Esophagus muscularis mucosa (tissue), 3 donors: Measurements from ENCODE around the gene ABTB2.

ENCODE experiments used
- CTCF ChIP-seq, 3 experiments: fragments of 200-600 bp in 2 of 3; fragments of 450-650 bp in 1 of 3; sonication (generic) in 2 of 3; IDR thresholded peaks; one replicate each; pipeline ENCODE4 v1.5.1; 2017 to 2019; ENCODE audit warnings: antibody characterized with exemption in 3 of 3, mild to moderate bottlenecking in 2 of 3, moderate library complexity in 1 of 3
- POLR2A ChIP-seq: fragments of 450-650 bp; IDR thresholded peaks from one replicate; pipeline ENCODE4 v1.6.1; 2017; ENCODE audit warnings: antibody characterized with exemption, moderate library complexity, mild to moderate bottlenecking, low read depth

- TF ChIP-seq CTCF (IDR thresholded peaks at IDR 0.05) (no peak), POLR2A (no peak)
Observed at GRCh38 chr11:34351687-34352469, 5.9 kb downstream of the ABTB2 start.
